GM12878 (cell line): ENCODE results near the gene SYCE3. TPM values are rescaled to one million over a fixed set of nuclear protein-coding genes. Genes with fewer than 3 reads are reported as not detected.

Source experiments
- ASH2L ChIP-seq: fragments of 300-600, 200-600 bp; sonication (generic); IDR thresholded peaks from 2 replicates; pipeline ENCODE4 v1.6.1; 2017; ENCODE audit warnings: low read depth, mild to moderate bottlenecking, borderline replicate concordance
- BHLHE40 ChIP-seq, 2 experiments: fragments of 450-650 bp in 1 of 2; IDR thresholded peaks; 2 replicates each; pipeline ENCODE4 v1.6.1; 2011 to 2017; ENCODE audit warnings: low read depth in 2 of 2, borderline replicate concordance in 1 of 2, improper control_type of control experiment in 1 of 2, low read length in 1 of 2, mild to moderate bottlenecking in 1 of 2
- DPF2 ChIP-seq: fragments of 450-650 bp; IDR thresholded peaks from 2 replicates; pipeline ENCODE4 v1.6.1; 2017; ENCODE audit warnings: mild to moderate bottlenecking
- E4F1 ChIP-seq: fragments of 450-650 bp; IDR thresholded peaks from 2 replicates; pipeline ENCODE4 v1.6.1; 2018; ENCODE audit warnings: borderline replicate concordance, mild to moderate bottlenecking; ENCODE audit not compliant: partially characterized antibody
- EGR1 ChIP-seq, 2 experiments: IDR thresholded peaks; 1 replicate in 1 of 2; 2 replicates in 1 of 2; pipeline ENCODE4 v1.6.1; 2011 to 2012; ENCODE audit warnings: low read depth in 2 of 2, low read length in 2 of 2, borderline replicate concordance in 1 of 2, mild to moderate bottlenecking in 1 of 2, moderate library complexity in 1 of 2
- EP300 ChIP-seq, 2 experiments: fragments of 150-350 bp in 1 of 2; IDR thresholded peaks; 2 replicates each; pipeline ENCODE4 v1.6.1; 2011 to 2012; ENCODE audit warnings: low read depth in 2 of 2, low read length in 2 of 2, borderline replicate concordance in 1 of 2, improper control_type of control experiment in 1 of 2, inconsistent platforms in 1 of 2; ENCODE audit not compliant: control insufficient read depth in 1 of 2
- FOS ChIP-seq: IDR thresholded peaks from 3 replicates; pipeline ENCODE4 v1.6.1; 2011; ENCODE audit warnings: borderline replicate concordance; ENCODE audit not compliant: insufficient read length; ENCODE audit errors: extremely low read depth
- GATAD2B ChIP-seq: fragments of 450-650 bp; conservative IDR thresholded peaks from 2 replicates; pipeline ENCODE4 v1.6.1; 2017; ENCODE audit warnings: low read depth, mild to moderate bottlenecking, moderate library complexity
- IKZF2 ChIP-seq, 2 experiments: fragments of 450-650 bp; IDR thresholded peaks; 2 replicates each; pipeline ENCODE4 v1.6.1; 2017; ENCODE audit warnings: mild to moderate bottlenecking in 2 of 2, moderate library complexity in 2 of 2
- JUNB ChIP-seq: IDR thresholded peaks from 2 replicates; pipeline ENCODE4 v1.6.1; 2016; ENCODE audit warnings: antibody characterized with exemption, mild to moderate bottlenecking
- NR2F1 ChIP-seq: fragments of 450-650 bp; conservative IDR thresholded peaks from 2 replicates; pipeline ENCODE4 v1.6.1; 2017; ENCODE audit warnings: mild to moderate bottlenecking
- POLR2AphosphoS5 ChIP-seq: IDR thresholded peaks from 2 replicates; pipeline ENCODE4 v1.6.1; 2011; ENCODE audit warnings: mild to moderate bottlenecking, low read length, inconsistent platforms
- TAF1 ChIP-seq: IDR thresholded peaks from 2 replicates; pipeline ENCODE4 v1.6.1; 2011; ENCODE audit warnings: mild to moderate bottlenecking, low read depth, low read length, borderline replicate concordance
- TCF7 ChIP-seq: IDR thresholded peaks from 2 replicates; pipeline ENCODE4 v1.6.1; 2014; ENCODE audit warnings: antibody characterized with exemption, borderline replicate concordance
- WRNIP1 ChIP-seq: IDR thresholded peaks from 2 replicates; pipeline ENCODE4 v1.6.1; 2011; ENCODE audit warnings: low read depth, low read length, improper control_type of control experiment, borderline replicate concordance
- YY1 ChIP-seq: IDR thresholded peaks from 2 replicates; pipeline ENCODE4 v1.6.1; 2011; ENCODE audit warnings: low read depth, mild to moderate bottlenecking, low read length
- ZBTB40 ChIP-seq: fragments of 450-650 bp; IDR thresholded peaks from 2 replicates; pipeline ENCODE4 v1.6.1; 2016; ENCODE audit warnings: mild to moderate bottlenecking, moderate library complexity, borderline replicate concordance
- ZNF687 ChIP-seq: fragments of 450-650 bp; IDR thresholded peaks from 2 replicates; pipeline ENCODE4 v1.6.1; 2017; ENCODE audit warnings: mild to moderate bottlenecking, moderate library complexity
- ZZZ3 ChIP-seq: IDR thresholded peaks from 2 replicates; pipeline ENCODE4 v1.6.1; 2011; ENCODE audit warnings: low read depth; ENCODE audit not compliant: control insufficient read depth, insufficient read length
- polyA plus RNA-seq, 11 experiments: library from polyadenylated mRNA; depleted of rRNA in 4 of 11; unstranded in 6 of 11; stranded (reverse) in 5 of 11; fragments of >200 nt; fragmentation: Nextera tagmentation in 4 of 11; fragmentation: Illumina TruSeq in 1 of 11; extraction: Ambion mirVana in 4 of 11; extraction: Trizol in 1 of 11; gene quantifications; 1 replicate in 1 of 11; 2 replicates in 10 of 11; pipeline versions ENCODE4 v1.2.1 to v1.2.3, GENCODE V29; 2011 to 2016; ENCODE audit warnings: inconsistent platforms in 2 of 11, missing spikeins in 2 of 11, low read depth in 1 of 11
- total RNA-seq, 4 experiments: library from RNA; depleted of rRNA in 3 of 4; stranded (reverse); fragments of >200 nt in 3 of 4; fragmentation: Illumina TruSeq in 1 of 4; extraction: Trizol in 1 of 4; gene quantifications; 2 replicates each; pipeline versions ENCODE4 v1.2.1 to v1.2.3, GENCODE V29; 2013 to 2021

The SYCE3 gene
- total and polyA plus RNA-seq, 10 of the 15 experiments (the other 5 are each of a cell fraction or from before 2014, with no cell fraction given): 0.38 to 0.91 (median 0.76) TPM; not detected in 4

DNA sequence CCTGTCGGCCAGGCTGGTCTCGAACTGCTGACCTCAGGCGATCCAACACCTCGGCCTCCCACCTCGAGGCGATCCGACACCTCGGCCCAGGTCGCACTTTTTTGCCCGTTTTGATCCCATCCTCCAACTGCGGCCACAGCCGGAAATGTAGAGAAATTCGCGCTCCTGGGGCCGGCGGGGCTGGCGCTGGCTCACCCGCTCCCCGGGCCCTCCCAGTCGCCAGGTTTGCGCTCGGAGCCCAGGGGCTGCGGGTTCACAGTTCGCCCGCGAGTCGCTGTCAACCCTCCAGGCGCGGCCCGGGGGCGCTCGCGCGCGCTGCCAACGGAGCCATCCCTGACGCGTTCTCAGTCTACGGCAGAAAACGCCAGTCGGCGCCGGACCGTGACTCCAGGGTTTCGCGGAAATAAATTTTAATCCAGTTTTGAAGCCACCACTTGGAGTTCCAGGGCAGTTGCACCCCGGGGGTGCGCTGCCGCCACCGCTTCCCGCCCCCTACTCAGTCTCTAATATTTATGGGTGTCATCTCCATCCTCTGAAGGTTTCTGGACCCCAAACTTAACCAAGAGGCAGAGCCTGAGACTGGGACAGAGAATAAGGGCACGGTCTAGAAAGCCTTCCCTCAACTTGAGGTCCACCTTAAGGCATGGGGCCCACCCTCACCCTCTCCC is 18.5 kb downstream of the SYCE3 start (continued):
- TF ChIP-seq GATAD2B: peak; percentile 75
- TF ChIP-seq WRNIP1: no peak
- no peak for TF ChIP-seq TAF1
- TF ChIP-seq NR2F1: peak; percentile 76
- no peak for TF ChIP-seq ASH2L
- TF ChIP-seq EGR1 (IDR thresholded peaks at IDR 0.05; ENCODE audit: borderline replicate concordance in 1 of 2, low read depth in 2 of 2, low read length in 2 of 2): no peak
- TF ChIP-seq E4F1: no peak
- peak; percentile 69 for TF ChIP-seq DPF2
- TF ChIP-seq TCF7: no peak
- peak; percentile 65 for TF ChIP-seq YY1
- no peak; the same call in 1 of the 2 replicates for TF ChIP-seq POLR2AphosphoS5
- TF ChIP-seq ZNF687: peak; percentile 92
- peak; percentile 28 to 51; a peak in 2 of 4 replicates for TF ChIP-seq IKZF2 (IDR thresholded peaks at IDR 0.05)
- TF ChIP-seq ZBTB40: no peak
- no peak for TF ChIP-seq JUNB
- no peak for TF ChIP-seq EP300 (IDR thresholded peaks at IDR 0.05; ENCODE audit: borderline replicate concordance in 1 of 2, control insufficient read depth in 1 of 2, low read depth in 2 of 2, low read length in 2 of 2)
- no peak for TF ChIP-seq ZZZ3
- TF ChIP-seq FOS: no peak
- TF ChIP-seq BHLHE40 (IDR thresholded peaks at IDR 0.05; ENCODE audit: borderline replicate concordance in 1 of 2, low read depth in 2 of 2, low read length in 1 of 2): peak in 1 of 2 experiments; percentile 68; a peak in 2 of 4 replicates
